ENCODE results near the gene DLK1.

DNA sequence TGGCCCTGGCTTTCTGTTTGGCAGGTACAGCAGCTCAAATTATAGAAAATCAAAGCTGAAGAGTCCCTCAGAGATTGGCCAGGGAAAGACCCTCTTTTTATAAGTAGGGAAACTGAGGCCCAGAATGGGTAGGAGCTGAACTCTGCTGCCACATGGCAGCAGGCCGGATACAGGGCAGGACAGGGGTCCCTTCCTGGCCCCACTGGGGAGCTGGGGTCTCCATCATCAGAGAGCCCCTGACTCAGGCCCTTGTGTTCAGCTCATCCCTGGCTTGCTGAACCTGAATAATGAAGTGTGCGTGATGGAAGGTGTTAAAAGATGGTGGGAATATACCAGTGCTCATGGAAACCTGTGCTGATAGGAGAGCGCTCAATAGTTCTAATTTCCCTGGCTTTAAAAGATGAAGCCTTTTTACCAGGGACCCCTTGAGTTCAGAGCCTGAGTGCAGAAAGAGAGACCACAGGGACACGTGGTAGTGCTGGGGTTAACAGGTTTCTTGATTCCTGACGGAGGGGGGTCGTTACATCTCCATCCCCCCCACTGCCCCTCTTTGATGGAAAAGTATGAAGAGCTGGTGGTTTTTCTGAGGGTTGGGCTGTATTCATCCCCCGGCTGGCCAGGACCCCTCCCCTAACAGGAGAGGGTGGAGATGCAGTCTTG, 4.4 kb downstream of the DLK1 start:
- TF ChIP-seq POLR2A (IDR thresholded peaks at IDR 0.05) = no peak
- TF ChIP-seq, protein P1, sequence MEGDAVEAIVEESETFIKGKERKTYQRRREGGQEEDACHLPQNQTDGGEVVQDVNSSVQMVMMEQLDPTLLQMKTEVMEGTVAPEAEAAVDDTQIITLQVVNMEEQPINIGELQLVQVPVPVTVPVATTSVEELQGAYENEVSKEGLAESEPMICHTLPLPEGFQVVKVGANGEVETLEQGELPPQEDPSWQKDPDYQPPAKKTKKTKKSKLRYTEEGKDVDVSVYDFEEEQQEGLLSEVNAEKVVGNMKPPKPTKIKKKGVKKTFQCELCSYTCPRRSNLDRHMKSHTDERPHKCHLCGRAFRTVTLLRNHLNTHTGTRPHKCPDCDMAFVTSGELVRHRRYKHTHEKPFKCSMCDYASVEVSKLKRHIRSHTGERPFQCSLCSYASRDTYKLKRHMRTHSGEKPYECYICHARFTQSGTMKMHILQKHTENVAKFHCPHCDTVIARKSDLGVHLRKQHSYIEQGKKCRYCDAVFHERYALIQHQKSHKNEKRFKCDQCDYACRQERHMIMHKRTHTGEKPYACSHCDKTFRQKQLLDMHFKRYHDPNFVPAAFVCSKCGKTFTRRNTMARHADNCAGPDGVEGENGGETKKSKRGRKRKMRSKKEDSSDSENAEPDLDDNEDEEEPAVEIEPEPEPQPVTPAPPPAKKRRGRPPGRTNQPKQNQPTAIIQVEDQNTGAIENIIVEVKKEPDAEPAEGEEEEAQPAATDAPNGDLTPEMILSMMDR (IDR thresholded peaks at IDR 0.05) = no peak
